GM10266 (cell line): ENCODE results near the gene FHIT.
A peak's percentile ranks its signal among the peaks of the same experiment; 100 is the strongest.

Experiments used
- DNase-seq: peaks from one replicate; pipeline ENCODE4 v3.0.0; 2012; ENCODE audit errors: extremely low spot score
- TF ChIP-seq, protein P1 (sequence below): IDR thresholded peaks from 2 replicates; pipeline ENCODE4 v1.5.1; 2012; ENCODE audit warnings: mild to moderate bottlenecking, low read depth; ENCODE audit not compliant: control insufficient read depth, insufficient read depth; ENCODE audit errors: missing control alignments

Gene FHIT

DNA sequence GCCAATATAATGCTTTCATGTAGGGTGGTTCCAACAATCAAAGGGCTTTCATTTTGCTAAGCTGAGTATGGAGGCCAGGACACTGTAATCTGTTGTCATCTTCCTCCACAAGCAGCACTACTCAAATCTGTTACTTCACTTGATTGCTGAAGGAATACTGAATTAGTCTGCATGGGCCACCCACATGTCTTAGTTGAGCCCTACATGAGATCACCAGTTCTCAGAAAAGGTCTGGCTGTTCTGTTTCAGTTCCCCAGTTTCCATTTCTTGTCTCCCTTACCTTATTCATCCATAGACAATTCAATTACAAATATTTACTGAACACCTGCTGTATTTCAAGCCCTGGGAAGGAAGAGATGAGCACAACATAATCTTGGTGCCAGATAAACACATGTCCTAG lies 119.2 kb downstream of the FHIT start:
- DNase-seq = peak; percentile 26
- TF ChIP-seq, protein P1, sequence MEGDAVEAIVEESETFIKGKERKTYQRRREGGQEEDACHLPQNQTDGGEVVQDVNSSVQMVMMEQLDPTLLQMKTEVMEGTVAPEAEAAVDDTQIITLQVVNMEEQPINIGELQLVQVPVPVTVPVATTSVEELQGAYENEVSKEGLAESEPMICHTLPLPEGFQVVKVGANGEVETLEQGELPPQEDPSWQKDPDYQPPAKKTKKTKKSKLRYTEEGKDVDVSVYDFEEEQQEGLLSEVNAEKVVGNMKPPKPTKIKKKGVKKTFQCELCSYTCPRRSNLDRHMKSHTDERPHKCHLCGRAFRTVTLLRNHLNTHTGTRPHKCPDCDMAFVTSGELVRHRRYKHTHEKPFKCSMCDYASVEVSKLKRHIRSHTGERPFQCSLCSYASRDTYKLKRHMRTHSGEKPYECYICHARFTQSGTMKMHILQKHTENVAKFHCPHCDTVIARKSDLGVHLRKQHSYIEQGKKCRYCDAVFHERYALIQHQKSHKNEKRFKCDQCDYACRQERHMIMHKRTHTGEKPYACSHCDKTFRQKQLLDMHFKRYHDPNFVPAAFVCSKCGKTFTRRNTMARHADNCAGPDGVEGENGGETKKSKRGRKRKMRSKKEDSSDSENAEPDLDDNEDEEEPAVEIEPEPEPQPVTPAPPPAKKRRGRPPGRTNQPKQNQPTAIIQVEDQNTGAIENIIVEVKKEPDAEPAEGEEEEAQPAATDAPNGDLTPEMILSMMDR = no peak

DNA sequence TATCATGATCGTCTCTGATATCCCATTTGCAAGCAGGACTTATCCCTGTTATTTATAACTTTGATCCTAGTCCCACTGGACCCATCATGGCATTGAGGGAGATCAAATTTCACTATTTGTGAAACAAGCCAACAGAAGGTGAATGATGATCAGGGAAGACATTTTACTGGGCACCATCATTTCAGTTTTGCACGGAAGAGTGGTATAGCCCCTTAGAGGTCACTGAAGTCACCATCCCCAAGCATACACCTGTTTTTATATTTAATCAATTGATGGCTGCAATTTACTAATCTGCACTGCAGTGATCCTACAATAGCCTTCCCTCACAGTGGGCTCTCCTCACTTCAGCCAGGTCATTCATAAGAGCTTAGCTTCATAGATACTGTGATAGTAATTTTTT lies 132.4 kb downstream of the FHIT start:
- TF ChIP-seq, protein P1 = no peak
- DNase-seq = no peak

DNA sequence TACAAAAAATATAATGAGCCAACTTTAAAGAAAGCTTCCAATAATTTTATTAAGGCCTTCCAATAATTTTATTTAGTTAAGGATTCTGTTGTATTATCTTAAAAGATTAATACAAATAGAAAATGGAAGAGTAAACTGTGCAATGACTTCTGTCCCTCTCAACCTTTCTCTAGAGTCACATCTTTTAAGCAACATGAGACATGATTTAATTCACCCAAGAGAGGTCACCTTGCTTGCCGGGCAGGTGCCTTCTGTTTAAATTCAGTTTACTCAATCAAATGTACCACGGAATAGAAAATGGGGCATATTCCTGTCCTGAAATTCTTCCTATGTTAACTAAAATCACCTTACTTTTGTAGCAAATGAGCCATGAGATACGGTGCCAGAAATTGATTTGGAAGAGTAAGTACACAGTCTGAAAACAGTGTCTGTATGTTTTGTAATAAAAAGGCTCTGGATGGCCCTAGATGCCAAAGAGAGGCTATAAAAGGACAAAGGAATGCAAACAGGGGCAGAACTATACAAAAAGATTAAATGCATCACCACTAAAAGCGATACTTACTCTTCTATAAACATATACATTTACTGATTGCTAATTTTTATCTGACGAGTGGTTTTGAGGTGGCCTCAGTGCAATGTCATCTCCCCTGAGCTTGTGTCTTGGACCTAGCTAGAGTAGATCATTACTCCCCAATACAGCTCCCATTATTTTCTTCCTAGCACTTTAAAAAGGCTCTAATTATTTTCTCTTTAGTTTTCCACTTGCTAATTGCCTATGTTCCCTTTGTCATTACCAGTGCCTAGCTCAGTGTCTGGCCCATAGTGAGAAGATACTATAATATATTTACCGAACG lies 134.0 kb downstream of the FHIT start:
- TF ChIP-seq, protein P1 = no peak
- no peak for DNase-seq

DNA sequence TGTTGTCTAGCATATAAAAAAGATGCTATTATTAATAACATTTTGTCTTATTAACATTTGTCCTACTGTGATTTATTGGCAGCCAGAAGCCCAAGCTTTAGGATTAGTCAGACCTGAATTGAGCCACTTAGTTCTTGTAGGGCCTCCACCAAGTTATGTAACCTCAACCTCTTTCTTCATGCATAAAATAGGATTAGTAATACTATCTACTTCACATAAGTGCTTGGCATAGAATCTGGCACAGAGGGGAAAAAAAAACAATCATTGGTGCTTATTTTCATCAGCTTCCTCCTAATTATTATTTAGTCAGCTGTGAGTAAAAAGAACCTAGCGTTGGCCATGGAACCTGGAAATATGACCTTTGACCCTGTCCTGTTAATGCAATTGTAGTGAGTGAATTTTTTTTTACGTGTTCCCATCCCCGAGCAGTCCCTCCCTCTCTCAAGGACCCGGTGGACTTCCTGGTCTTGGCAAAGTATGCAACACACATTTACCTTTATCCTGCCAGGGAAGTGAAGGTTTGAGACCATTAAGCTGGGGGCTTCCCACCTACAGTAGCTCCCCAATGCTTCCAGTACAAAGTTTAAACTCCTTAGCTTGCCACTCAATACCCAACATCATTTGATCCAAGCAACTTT lies 136.8 kb downstream of the FHIT start:
- no peak for DNase-seq
- TF ChIP-seq, protein P1 = no peak

DNA sequence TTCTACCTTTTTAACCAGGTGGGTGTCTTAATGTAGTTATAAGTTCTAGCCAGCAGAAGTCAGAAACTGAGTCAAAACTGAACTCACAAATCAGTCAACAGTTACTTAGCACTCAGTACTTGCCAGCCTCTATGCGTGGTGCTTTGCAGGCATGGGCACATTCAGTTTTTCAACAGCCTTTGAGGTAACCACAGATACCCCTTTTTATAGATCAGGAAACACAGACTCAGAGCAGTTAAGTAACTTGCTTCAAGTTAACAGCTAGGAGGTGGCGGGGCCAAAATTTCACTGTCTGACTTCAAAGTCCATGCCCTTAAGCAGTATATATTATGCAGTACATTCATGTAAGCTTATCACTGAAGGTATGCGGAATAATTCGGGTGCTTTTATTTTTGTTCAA lies 139.4 kb downstream of the FHIT start:
- TF ChIP-seq, protein P1 = no peak
- DNase-seq = no peak

DNA sequence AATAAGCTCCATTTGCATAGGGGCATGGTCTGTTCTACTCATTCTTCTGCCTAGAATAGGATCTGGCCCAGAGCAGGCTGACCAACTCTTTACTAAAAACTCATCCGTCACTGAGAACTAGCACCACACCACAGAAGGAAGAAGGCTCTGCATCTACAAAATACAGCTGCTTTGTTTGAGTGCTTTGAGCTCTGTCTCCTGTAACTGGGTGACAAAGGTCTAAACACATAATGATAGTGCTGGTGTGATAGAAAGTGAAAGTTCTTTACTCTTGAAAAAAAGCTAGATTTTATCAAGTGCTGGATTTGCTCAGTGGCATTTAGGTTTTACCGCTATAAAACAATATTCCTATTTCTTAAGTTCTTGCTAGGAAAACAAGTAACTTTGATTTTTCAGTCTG lies 140.7 kb downstream of the FHIT start:
- peak; percentile 32 for DNase-seq
- TF ChIP-seq, protein P1 = no peak
